NCI-H2029 (cell line): ENCODE results near the gene VAV3.

Source experiments
- DNase-seq: peaks from one replicate; lab custom pipeline; 2025; lab: John Stamatoyannopoulos, UW

Gene VAV3

GRCh38 chr1:107647012-107647411 lies 318.0 kb downstream of the VAV3 start:
- DNase-seq: no peak

- DNase-seq: no peak
These were observed 321.2 kb downstream of the VAV3 start for GRCh38 chr1:107643766-107644165.

GRCh38 chr1:107640207-107640606 lies 324.8 kb downstream of the VAV3 start:
- no peak for DNase-seq

- DNase-seq: no peak
These were observed 327.9 kb downstream of the VAV3 start for GRCh38 chr1:107637101-107637500.

GRCh38 chr1:107633596-107633995 lies 331.4 kb downstream of the VAV3 start:
- no peak for DNase-seq

GRCh38 chr1:107626073-107626796 lies 338.7 kb downstream of the VAV3 start:
- DNase-seq: no peak

- no peak for DNase-seq
These were observed 339.5 kb downstream of the VAV3 start for GRCh38 chr1:107625405-107626029.

- no peak for DNase-seq
These were observed 341.5 kb downstream of the VAV3 start for GRCh38 chr1:107623431-107623830.

- no peak for DNase-seq
These were observed 342.0 kb downstream of the VAV3 start for GRCh38 chr1:107622966-107623365.

GRCh38 chr1:107622535-107622934 lies 342.4 kb downstream of the VAV3 start:
- no peak for DNase-seq

- no peak for DNase-seq
These were observed 344.2 kb downstream of the VAV3 start for GRCh38 chr1:107620753-107621152.

- no peak for DNase-seq
These were observed 346.4 kb downstream of the VAV3 start for GRCh38 chr1:107618539-107618938.

- DNase-seq: no peak
These were observed 347.1 kb downstream of the VAV3 start for GRCh38 chr1:107617921-107618320.

GRCh38 chr1:107617456-107617855 lies 347.5 kb downstream of the VAV3 start:
- DNase-seq: no peak

GRCh38 chr1:107609808-107610207 lies 355.2 kb downstream of the VAV3 start:
- DNase-seq: no peak

GRCh38 chr1:107604825-107605224 lies 360.2 kb downstream of the VAV3 start:
- no peak for DNase-seq

GRCh38 chr1:107600607-107601160 lies 364.3 kb downstream of the VAV3 start:
- DNase-seq: no peak

GRCh38 chr1:107599220-107599619 lies 365.8 kb downstream of the VAV3 start:
- peak; percentile 17 for DNase-seq

- no peak for DNase-seq
These were observed 367.7 kb downstream of the VAV3 start for GRCh38 chr1:107597290-107597689.

- DNase-seq: no peak
These were observed 370.4 kb downstream of the VAV3 start for GRCh38 chr1:107594536-107594935.

GRCh38 chr1:107593501-107594209 lies 371.3 kb downstream of the VAV3 start:
- DNase-seq: no peak

- DNase-seq: no peak
These were observed 373.9 kb downstream of the VAV3 start for GRCh38 chr1:107590900-107591622.
